Neural crest cell (in vitro differentiated cells): ENCODE data around the gene TAS2R16. TPM values are rescaled to one million over a fixed set of nuclear protein-coding genes. Genes with fewer than 3 reads are reported as not detected.

Experiments
- DNase-seq: peaks from one replicate; pipeline ENCODE4 v3.0.0; 2021; ENCODE audit warnings: low read depth, mixed read lengths, low spot score
- H3K27ac Mint-ChIP-seq: one replicate; pipeline ENCODE4 v1.8.0; 2021; ENCODE audit warnings: mild to moderate bottlenecking, mixed read lengths; ENCODE audit not compliant: unreplicated experiment
- H3K27me3 Mint-ChIP-seq: 2 replicates; pipeline ENCODE4 v1.8.0; 2021; ENCODE audit warnings: low read depth, mild to moderate bottlenecking, mixed read lengths
- H3K36me3 Mint-ChIP-seq: 2 replicates; pipeline ENCODE4 v1.8.0; 2021; ENCODE audit warnings: low read depth, mild to moderate bottlenecking, mixed read lengths
- H3K4me1 Mint-ChIP-seq: 2 replicates; pipeline ENCODE4 v1.8.0; 2021; ENCODE audit warnings: mixed read lengths
- H3K4me3 Mint-ChIP-seq: one replicate; pipeline ENCODE4 v1.8.0; 2021; ENCODE audit warnings: mild to moderate bottlenecking, mixed read lengths
- H3K9me3 Mint-ChIP-seq: 2 replicates; pipeline ENCODE4 v1.8.0; 2021; ENCODE audit warnings: mixed read lengths
- long read RNA-seq: library from polyadenylated mRNA; unstranded; transcript quantifications from one replicate; pipeline ENCODE4 v2.0.0, GENCODE V29; 2020
- total RNA-seq: library from RNA; stranded (reverse); gene quantifications from 2 replicates; pipeline ENCODE4 v1.2.1, GENCODE V29; 2021
- TF ChIP-seq, protein P1 (sequence below): fragments of 200-600 bp; sonication (generic); conservative IDR thresholded peaks from 2 replicates; pipeline ENCODE4 v1.5.0; 2021; ENCODE audit warnings: antibody characterized with exemption, mild to moderate bottlenecking

The TAS2R16 gene, protein sequence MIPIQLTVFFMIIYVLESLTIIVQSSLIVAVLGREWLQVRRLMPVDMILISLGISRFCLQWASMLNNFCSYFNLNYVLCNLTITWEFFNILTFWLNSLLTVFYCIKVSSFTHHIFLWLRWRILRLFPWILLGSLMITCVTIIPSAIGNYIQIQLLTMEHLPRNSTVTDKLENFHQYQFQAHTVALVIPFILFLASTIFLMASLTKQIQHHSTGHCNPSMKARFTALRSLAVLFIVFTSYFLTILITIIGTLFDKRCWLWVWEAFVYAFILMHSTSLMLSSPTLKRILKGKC
- total RNA-seq = not detected in 2 replicates
- long read RNA-seq = 0 reads

DNA sequence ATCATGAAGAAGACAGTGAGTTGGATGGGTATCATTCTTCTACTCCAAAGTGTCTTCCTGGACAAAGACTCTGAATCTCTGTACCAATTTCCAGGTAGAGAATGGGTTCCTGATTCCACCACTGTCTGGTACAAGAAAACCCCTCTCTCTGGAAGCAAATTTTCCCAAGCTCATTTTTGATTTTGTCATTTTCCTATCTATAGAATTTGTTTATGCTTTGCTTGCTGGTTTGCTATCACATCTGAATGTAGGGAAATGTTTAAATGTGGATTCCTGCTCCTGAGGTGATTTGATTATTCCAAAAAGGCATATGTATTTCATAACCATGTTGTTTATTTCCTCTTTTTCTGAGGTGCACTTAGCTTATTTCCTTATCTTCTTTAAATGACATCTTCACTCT is at the start of gene TAS2R16:
TAS2R16 (minus strand) TSS at position 101 of the 400 bp plus-strand sequence; CDS start at position 35, 66 bp downstream.
- Mint-ChIP-seq H3K36me3 (no peaks in the 10 kb centered on the region), H3K27ac (no peak within 1 kb of the TSS), H3K4me1 (no peaks in the 10 kb centered on the region), H3K4me3 (no peak within 1 kb of the TSS), H3K27me3 (no peaks in the 10 kb centered on the region), H3K9me3 (no peaks in the 10 kb centered on the region)
- TF ChIP-seq, protein P1, sequence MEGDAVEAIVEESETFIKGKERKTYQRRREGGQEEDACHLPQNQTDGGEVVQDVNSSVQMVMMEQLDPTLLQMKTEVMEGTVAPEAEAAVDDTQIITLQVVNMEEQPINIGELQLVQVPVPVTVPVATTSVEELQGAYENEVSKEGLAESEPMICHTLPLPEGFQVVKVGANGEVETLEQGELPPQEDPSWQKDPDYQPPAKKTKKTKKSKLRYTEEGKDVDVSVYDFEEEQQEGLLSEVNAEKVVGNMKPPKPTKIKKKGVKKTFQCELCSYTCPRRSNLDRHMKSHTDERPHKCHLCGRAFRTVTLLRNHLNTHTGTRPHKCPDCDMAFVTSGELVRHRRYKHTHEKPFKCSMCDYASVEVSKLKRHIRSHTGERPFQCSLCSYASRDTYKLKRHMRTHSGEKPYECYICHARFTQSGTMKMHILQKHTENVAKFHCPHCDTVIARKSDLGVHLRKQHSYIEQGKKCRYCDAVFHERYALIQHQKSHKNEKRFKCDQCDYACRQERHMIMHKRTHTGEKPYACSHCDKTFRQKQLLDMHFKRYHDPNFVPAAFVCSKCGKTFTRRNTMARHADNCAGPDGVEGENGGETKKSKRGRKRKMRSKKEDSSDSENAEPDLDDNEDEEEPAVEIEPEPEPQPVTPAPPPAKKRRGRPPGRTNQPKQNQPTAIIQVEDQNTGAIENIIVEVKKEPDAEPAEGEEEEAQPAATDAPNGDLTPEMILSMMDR = no peak
- no peak for DNase-seq

DNA sequence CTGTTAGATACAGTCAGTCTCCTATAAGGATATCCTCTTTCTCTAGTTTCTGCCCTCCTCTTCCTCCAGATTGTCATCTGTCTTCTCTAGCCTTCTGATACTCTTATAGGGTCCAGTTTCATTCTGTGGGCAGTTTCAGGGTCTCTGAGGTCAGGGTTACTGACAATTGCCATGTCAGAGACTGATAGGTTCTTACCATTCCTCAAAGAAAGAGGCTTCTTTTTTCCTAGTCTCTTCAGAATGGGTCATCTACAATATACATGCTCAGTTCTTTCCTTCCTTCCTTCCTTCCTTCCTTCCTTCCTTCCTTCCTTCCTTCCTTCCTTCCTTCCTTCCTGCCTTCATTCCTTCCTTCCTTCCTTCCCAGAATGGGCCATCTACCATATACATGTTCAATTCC is 48.1 kb upstream of the TAS2R16 start:
- Mint-ChIP-seq H3K36me3 (peaks cover 4% of the 10 kb centered on the region), H3K27ac (no peak overlapping the region), H3K27me3 (peaks cover 4% of the 10 kb centered on the region), H3K4me3 (no peak overlapping the region), H3K4me1 (no peaks in the 10 kb centered on the region), H3K9me3 (peaks cover 6% of the 10 kb centered on the region)
- TF ChIP-seq, protein P1 = no peak
- DNase-seq = no peak

DNA sequence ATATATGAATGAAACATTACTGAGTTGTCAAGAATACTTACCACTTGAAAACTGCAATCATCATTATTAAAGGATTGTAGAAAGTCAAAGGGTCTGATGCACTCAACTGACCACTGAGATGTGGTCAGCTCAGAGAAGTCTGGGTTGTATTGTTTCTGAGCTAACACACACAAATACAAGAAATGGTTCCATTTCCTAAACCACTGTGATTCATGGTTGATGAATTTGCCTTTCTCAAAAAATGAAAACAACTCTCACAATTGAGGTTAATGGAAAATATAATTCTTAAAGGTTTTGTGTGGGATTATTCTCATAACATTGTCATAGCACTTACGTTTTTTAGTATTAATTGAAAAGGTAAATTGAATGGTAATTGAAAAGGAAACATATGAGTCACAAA is 45.6 kb upstream of the TAS2R16 start:
- Mint-ChIP-seq H3K36me3 (no peaks in the 10 kb centered on the region), H3K4me1 (no peaks in the 10 kb centered on the region), H3K27me3 (peaks cover 4% of the 10 kb centered on the region), H3K4me3 (no peak overlapping the region), H3K9me3 (peaks cover 2% of the 10 kb centered on the region), H3K27ac (no peak overlapping the region)
- DNase-seq = no peak
- TF ChIP-seq, protein P1 = no peak

DNA sequence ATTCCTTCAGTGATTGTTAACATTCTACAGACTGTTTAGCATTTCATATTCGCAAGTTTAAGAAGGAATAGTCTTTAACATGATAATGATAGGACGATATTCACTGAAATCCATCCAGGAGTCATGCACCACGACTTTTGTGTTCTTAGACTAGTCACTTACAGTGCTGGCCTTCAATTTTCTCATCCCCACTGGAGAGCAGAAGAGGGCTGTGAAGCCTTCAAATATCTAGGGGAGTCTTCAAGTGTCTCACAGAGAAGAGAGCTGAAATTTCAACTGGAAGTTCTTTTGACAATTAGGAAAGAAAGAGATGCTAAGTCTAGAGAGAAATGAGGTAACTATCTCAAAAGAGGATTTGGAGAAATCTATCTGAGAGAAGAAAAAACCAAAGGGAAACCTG is 43.8 kb upstream of the TAS2R16 start:
- Mint-ChIP-seq H3K4me1 (no peaks in the 10 kb centered on the region), H3K36me3 (no peaks in the 10 kb centered on the region), H3K9me3 (peaks cover 2% of the 10 kb centered on the region), H3K27ac (no peak overlapping the region), H3K4me3 (no peak overlapping the region), H3K27me3 (peaks cover 4% of the 10 kb centered on the region)
- TF ChIP-seq, protein P1 = no peak
- DNase-seq = no peak

DNA sequence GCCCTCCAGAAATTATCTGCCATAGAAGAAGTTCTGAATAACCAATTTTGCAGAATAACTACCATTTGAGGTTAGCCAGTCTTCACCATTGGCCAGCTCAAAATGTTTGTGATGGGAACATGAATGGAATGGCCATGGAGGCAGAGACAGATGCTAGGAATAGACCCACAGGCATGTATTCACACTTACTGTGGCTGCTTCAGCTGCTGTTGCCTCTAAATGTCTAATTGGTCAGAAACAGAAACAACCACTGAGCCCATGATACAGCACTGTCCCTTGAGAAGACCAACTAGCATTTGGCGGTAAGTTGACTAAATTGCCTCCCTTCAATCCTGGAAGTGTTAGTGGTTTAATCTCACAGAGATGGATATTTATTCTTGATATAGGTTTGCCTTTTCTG is 38.6 kb upstream of the TAS2R16 start:
- Mint-ChIP-seq H3K9me3 (peaks cover 2% of the 10 kb centered on the region), H3K4me1 (no peaks in the 10 kb centered on the region), H3K27ac (no peak overlapping the region), H3K4me3 (no peak overlapping the region), H3K27me3 (no peaks in the 10 kb centered on the region), H3K36me3 (no peaks in the 10 kb centered on the region)
- TF ChIP-seq, protein P1 = no peak
- DNase-seq = no peak
